HEK293 (cell line): Measurements from ENCODE around the gene KTN1.
A peak's percentile ranks its signal among the peaks of the same experiment; 100 is the strongest.

Source experiments
- CTCF ChIA-PET: fragments of 350-600 bp; formaldehyde crosslinking; extraction: SDS; loops from one replicate; lab custom pipeline; 2021; ENCODE audit warnings: antibody characterized with exemption; lab: Yijun Ruan, JAX
- POLR2A ChIA-PET: fragments of 300-600 bp; formaldehyde crosslinking; extraction: SDS; loops from one replicate; lab custom pipeline; 2020; ENCODE audit warnings: antibody characterized with exemption, inconsistent platforms; lab: Yijun Ruan, JAX
- H3K27ac ChIP-seq: fragments of 200-500 bp; sonication (Bioruptor generic); 2 replicates; pipeline ENCODE4 v1.5.1; 2014; ENCODE audit warnings: low read depth, low read length, control low read depth, inconsistent platforms; ENCODE audit errors: extremely low read depth
- H3K36me3 ChIP-seq, 2 experiments: fragments of 200-500 bp in 1 of 2; sonication (Bioruptor generic) in 1 of 2; 1 replicate in 1 of 2; 2 replicates in 1 of 2; pipeline ENCODE4 v1.5.1; 2014 to 2017; ENCODE audit warnings: inconsistent platforms in 2 of 2, low read length in 2 of 2; ENCODE audit not compliant: control insufficient read depth in 2 of 2, insufficient read depth in 1 of 2
- H3K4me1 ChIP-seq: fragments of 200-500 bp; sonication (Bioruptor generic); 2 replicates; pipeline ENCODE4 v1.5.1; 2014; ENCODE audit warnings: mild to moderate bottlenecking, low read length, inconsistent platforms; ENCODE audit not compliant: control insufficient read depth, insufficient read depth
- H3K4me3 ChIP-seq: 2 replicates; pipeline ENCODE4 v1.5.1; 2011; ENCODE audit warnings: low read depth, mild to moderate bottlenecking, control low read depth, low read length, moderate library complexity
- H3K9me3 ChIP-seq: fragments of 200-500 bp; sonication (Bioruptor generic); 2 replicates; pipeline ENCODE4 v1.5.1; 2014; ENCODE audit warnings: low read depth, low read length, inconsistent platforms; ENCODE audit not compliant: control insufficient read depth, insufficient read depth
- IKZF3 ChIP-seq: fragments of 450-650 bp; IDR thresholded peaks from 2 replicates; pipeline ENCODE4 v1.5.0; 2018; ENCODE audit warnings: missing biosample characterization, mild to moderate bottlenecking, missing genetic modification characterization, moderate library complexity
- KLF9 ChIP-seq: fragments of 450-650 bp; formaldehyde crosslinking; IDR thresholded peaks from 2 replicates; pipeline ENCODE4 v1.5.1; 2016; ENCODE audit warnings: missing biosample characterization, missing genetic modification characterization, low read depth
- MEIS1 ChIP-seq: sonication (generic); formaldehyde crosslinking; IDR thresholded peaks from 2 replicates; pipeline ENCODE4 v1.8.1; 2022; ENCODE audit warnings: missing genetic modification reagents, mild to moderate bottlenecking, borderline replicate concordance
- OSR2 ChIP-seq: fragments of 450-650 bp; formaldehyde crosslinking; IDR thresholded peaks from 2 replicates; pipeline ENCODE4 v1.5.1; 2016; ENCODE audit warnings: missing biosample characterization, missing genetic modification characterization
- PRDM6 ChIP-seq: fragments of 450-650 bp; formaldehyde crosslinking; IDR thresholded peaks from 2 replicates; pipeline ENCODE4 v1.5.1; 2017; ENCODE audit warnings: missing biosample characterization, missing genetic modification characterization
- SCRT2 ChIP-seq: fragments of 450-650 bp; formaldehyde crosslinking; IDR thresholded peaks from 2 replicates; pipeline ENCODE4 v1.5.1; 2016; ENCODE audit warnings: missing biosample characterization, missing genetic modification characterization
- SETDB1 ChIP-seq: IDR thresholded peaks from one replicate; pipeline ENCODE4 v1.6.1; 2017; ENCODE audit warnings: mild to moderate bottlenecking, low read length, moderate library complexity, mixed read lengths; ENCODE audit not compliant: insufficient read length
- SP2 ChIP-seq: fragments of 450-650 bp; formaldehyde crosslinking; IDR thresholded peaks from 2 replicates; pipeline ENCODE4 v1.5.1; 2016; ENCODE audit warnings: missing biosample characterization, missing genetic modification characterization
- SP7 ChIP-seq: fragments of 450-650 bp; formaldehyde crosslinking; IDR thresholded peaks from 2 replicates; pipeline ENCODE4 v1.5.1; 2016; ENCODE audit warnings: missing biosample characterization, missing genetic modification characterization
- ZBTB44 ChIP-seq: fragments of 450-650 bp; IDR thresholded peaks from 2 replicates; pipeline ENCODE4 v1.5.1; 2018; ENCODE audit warnings: missing biosample characterization, mild to moderate bottlenecking, missing genetic modification characterization
- ZEB2 ChIP-seq: fragments of 450-650 bp; formaldehyde crosslinking; IDR thresholded peaks from 2 replicates; pipeline ENCODE4 v1.5.1; 2016; ENCODE audit warnings: missing biosample characterization, missing genetic modification characterization
- ZFHX2 ChIP-seq: fragments of 450-650 bp; formaldehyde crosslinking; conservative IDR thresholded peaks from 2 replicates; pipeline ENCODE4 v1.5.1; 2016; ENCODE audit warnings: missing biosample characterization, missing genetic modification characterization
- ZIC2 ChIP-seq: fragments of 450-650 bp; formaldehyde crosslinking; IDR thresholded peaks from 2 replicates; pipeline ENCODE4 v1.5.1; 2016; ENCODE audit warnings: missing biosample characterization, missing genetic modification characterization
- ZNF10 ChIP-seq: fragments of 450-650 bp; formaldehyde crosslinking; IDR thresholded peaks from 2 replicates; pipeline ENCODE4 v1.5.1; 2017; ENCODE audit warnings: missing biosample characterization, missing genetic modification characterization
- ZNF138 ChIP-seq: fragments of 450-650 bp; formaldehyde crosslinking; IDR thresholded peaks from 2 replicates; pipeline ENCODE4 v1.5.1; 2016; ENCODE audit warnings: missing biosample characterization, missing genetic modification characterization, borderline replicate concordance
- ZNF19 ChIP-seq: fragments of 450-650 bp; formaldehyde crosslinking; IDR thresholded peaks from 2 replicates; pipeline ENCODE4; 2016; ENCODE audit warnings: missing biosample characterization, missing genetic modification characterization, low read depth
- ZNF214 ChIP-seq: fragments of 450-650 bp; formaldehyde crosslinking; IDR thresholded peaks from 2 replicates; pipeline ENCODE4 v1.5.1; 2017; ENCODE audit warnings: missing biosample characterization, mild to moderate bottlenecking, missing genetic modification characterization, borderline replicate concordance
- ZNF302 ChIP-seq: fragments of 450-650 bp; formaldehyde crosslinking; IDR thresholded peaks from 2 replicates; pipeline ENCODE4 v1.5.1; 2016; ENCODE audit warnings: missing biosample characterization, missing genetic modification characterization, low read depth
- ZNF404 ChIP-seq: fragments of 450-650 bp; formaldehyde crosslinking; IDR thresholded peaks from 2 replicates; pipeline ENCODE4 v1.5.1; 2017; ENCODE audit warnings: missing biosample characterization, missing genetic modification characterization
- ZNF473 ChIP-seq: fragments of 450-650 bp; formaldehyde crosslinking; IDR thresholded peaks from 2 replicates; pipeline ENCODE4 v1.5.1; 2017; ENCODE audit warnings: missing biosample characterization, missing genetic modification characterization
- ZNF48 ChIP-seq: fragments of 450-650 bp; formaldehyde crosslinking; IDR thresholded peaks from 2 replicates; pipeline ENCODE4 v1.5.1; 2016; ENCODE audit warnings: missing biosample characterization, missing genetic modification characterization
- ZNF510 ChIP-seq: fragments of 450-650 bp; formaldehyde crosslinking; IDR thresholded peaks from 2 replicates; pipeline ENCODE4 v1.5.1; 2018; ENCODE audit warnings: mild to moderate bottlenecking, missing genetic modification characterization, missing biosample characterization; ENCODE audit not compliant: insufficient replicate concordance
- ZNF514 ChIP-seq: fragments of 450-650 bp; formaldehyde crosslinking; IDR thresholded peaks from 2 replicates; pipeline ENCODE4 v1.5.1; 2016; ENCODE audit warnings: missing biosample characterization, missing genetic modification characterization
- ZNF549 ChIP-seq: fragments of 450-650 bp; IDR thresholded peaks from 2 replicates; pipeline ENCODE4 v1.5.1; 2018; ENCODE audit warnings: missing biosample characterization, missing genetic modification characterization, mild to moderate bottlenecking, inconsistent platforms, moderate library complexity
- ZNF571 ChIP-seq: fragments of 450-650 bp; formaldehyde crosslinking; IDR thresholded peaks from 2 replicates; pipeline ENCODE4 v1.5.0; 2017; ENCODE audit warnings: missing biosample characterization, missing genetic modification characterization
- ZNF600 ChIP-seq: fragments of 450-650 bp; formaldehyde crosslinking; IDR thresholded peaks from 2 replicates; pipeline ENCODE4 v1.5.1; 2016; ENCODE audit warnings: missing biosample characterization, missing genetic modification characterization
- ZNF624 ChIP-seq: fragments of 450-650 bp; formaldehyde crosslinking; IDR thresholded peaks from 2 replicates; pipeline ENCODE4 v1.5.1; 2017; ENCODE audit warnings: missing biosample characterization, missing genetic modification characterization
- ZNF658 ChIP-seq: fragments of 450-650 bp; formaldehyde crosslinking; IDR thresholded peaks from 2 replicates; pipeline ENCODE4; 2016; ENCODE audit warnings: missing biosample characterization, missing genetic modification characterization
- ZNF701 ChIP-seq: fragments of 450-650 bp; formaldehyde crosslinking; IDR thresholded peaks from 2 replicates; pipeline ENCODE4 v1.5.1; 2016; ENCODE audit warnings: missing biosample characterization, missing genetic modification characterization
- ZNF704 ChIP-seq: fragments of 450-650 bp; formaldehyde crosslinking; IDR thresholded peaks from 2 replicates; pipeline ENCODE4 v1.5.1; 2016; ENCODE audit warnings: missing biosample characterization, missing genetic modification characterization
- ZNF76 ChIP-seq: fragments of 450-650 bp; formaldehyde crosslinking; IDR thresholded peaks from 2 replicates; pipeline ENCODE4; 2016; ENCODE audit warnings: low read depth, missing biosample characterization, missing genetic modification characterization, borderline replicate concordance
- ZNF768 ChIP-seq: fragments of 450-650 bp; formaldehyde crosslinking; IDR thresholded peaks from 2 replicates; pipeline ENCODE4 v1.5.1; 2018; ENCODE audit warnings: missing biosample characterization, mild to moderate bottlenecking, missing genetic modification characterization
- ZNF776 ChIP-seq: fragments of 450-650 bp; formaldehyde crosslinking; IDR thresholded peaks from 2 replicates; pipeline ENCODE4 v1.5.0; 2017; ENCODE audit warnings: missing biosample characterization, missing genetic modification characterization, borderline replicate concordance
- TF ChIP-seq, protein P1 (sequence below): fragments of 450-650 bp; formaldehyde crosslinking; IDR thresholded peaks from 2 replicates; pipeline ENCODE4 v1.5.1; 2016; ENCODE audit warnings: missing biosample characterization, missing genetic modification characterization

Gene KTN1

DNA sequence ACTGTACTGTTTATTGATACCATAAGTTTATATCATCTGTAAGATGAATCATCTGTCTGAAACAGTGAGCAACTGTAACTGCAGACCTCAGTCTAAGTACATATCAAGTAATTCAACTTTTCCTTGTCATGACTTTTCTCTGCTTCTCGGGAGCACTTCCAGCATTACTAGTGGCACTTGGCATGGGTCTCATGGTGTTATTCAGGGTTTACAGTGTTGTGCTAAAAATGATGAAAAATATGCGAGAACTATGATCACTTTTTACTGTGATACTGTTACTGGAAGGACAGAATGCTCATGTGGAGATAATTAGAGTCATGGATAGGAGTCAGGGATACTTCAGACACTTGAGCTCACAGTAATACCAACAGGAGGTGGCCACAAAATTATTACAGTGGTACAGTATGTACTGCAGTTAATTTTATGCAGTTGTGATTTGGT is 8.3 kb downstream of the KTN1 start:
- no peak for TF ChIP-seq SP2 (tag by site-specific recombination)
- no peak for TF ChIP-seq ZNF701
- no peak for TF ChIP-seq ZNF473
- no peak for TF ChIP-seq ZNF404 (tag by site-specific recombination)
- no peak for TF ChIP-seq ZNF776
- TF ChIP-seq ZNF514 (tag by site-specific recombination), result no peak
- peak; percentile 60 for TF ChIP-seq ZIC2 (tag by site-specific recombination)
- TF ChIP-seq ZNF624 (tag by site-specific recombination), result no peak
- TF ChIP-seq ZNF138, result no peak
- no peak for TF ChIP-seq ZNF510 (tag by site-specific recombination)
- TF ChIP-seq ZNF76 (tag by site-specific recombination), result no peak
- peak; percentile 53; the same call in 1 of the 2 replicates for TF ChIP-seq SP7 (tag by site-specific recombination)
- peak; percentile 58 for TF ChIP-seq IKZF3 (tag by site-specific recombination)
- TF ChIP-seq ZNF549, result no peak
- peak; percentile 86 for TF ChIP-seq PRDM6
- TF ChIP-seq, protein P1, sequence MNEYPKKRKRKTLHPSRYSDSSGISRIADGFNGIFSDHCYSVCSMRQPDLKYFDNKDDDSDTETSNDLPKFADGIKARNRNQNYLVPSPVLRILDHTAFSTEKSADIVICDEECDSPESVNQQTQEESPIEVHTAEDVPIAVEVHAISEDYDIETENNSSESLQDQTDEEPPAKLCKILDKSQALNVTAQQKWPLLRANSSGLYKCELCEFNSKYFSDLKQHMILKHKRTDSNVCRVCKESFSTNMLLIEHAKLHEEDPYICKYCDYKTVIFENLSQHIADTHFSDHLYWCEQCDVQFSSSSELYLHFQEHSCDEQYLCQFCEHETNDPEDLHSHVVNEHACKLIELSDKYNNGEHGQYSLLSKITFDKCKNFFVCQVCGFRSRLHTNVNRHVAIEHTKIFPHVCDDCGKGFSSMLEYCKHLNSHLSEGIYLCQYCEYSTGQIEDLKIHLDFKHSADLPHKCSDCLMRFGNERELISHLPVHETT, result no peak
- no peak for TF ChIP-seq ZNF571 (tag by site-specific recombination)
- TF ChIP-seq KLF9, result no peak
- TF ChIP-seq ZNF302 (tag by site-specific recombination), result no peak
- no peak for TF ChIP-seq ZNF48 (tag by site-specific recombination)
- TF ChIP-seq ZNF704 (tag by site-specific recombination), result no peak
- TF ChIP-seq OSR2, result 0 out of 2 replicates have a peak, but pooled peaks have one; percentile 7
- no peak for TF ChIP-seq ZNF658 (tag by site-specific recombination)
- no peak for TF ChIP-seq ZNF10
- no peak for TF ChIP-seq ZNF768 (tag by site-specific recombination)
- TF ChIP-seq MEIS1 (CRISPR knock-in tag), result no peak
- no peak for TF ChIP-seq SCRT2 (tag by site-specific recombination)
- TF ChIP-seq ZFHX2 (tag by site-specific recombination), result no peak
- no peak for TF ChIP-seq ZEB2 (tag by site-specific recombination)
- no peak for TF ChIP-seq ZNF214 (tag by site-specific recombination)
- TF ChIP-seq ZNF19 (tag by site-specific recombination), result no peak
- no peak for TF ChIP-seq SETDB1
- TF ChIP-seq ZNF600, result peak; percentile 31; the same call in 1 of the 2 replicates
- no peak for TF ChIP-seq ZBTB44 (tag by site-specific recombination)
- H3K4me3 ChIP-seq, result no peak overlapping the region
- ChIA-PET POLR2A (no interaction called here), CTCF (interaction anchor here (0.6 kb wide), 1 partner anchor 142 kb away, joined by 3 read pairs; no protein-coding TSS in a partner anchor)
- peaks cover 60% of the 10 kb centered on the region for H3K4me1 ChIP-seq
- no peaks in the 10 kb centered on the region for H3K36me3 ChIP-seq
- no peak overlapping the region for H3K27ac ChIP-seq
- no peaks in the 10 kb centered on the region for H3K9me3 ChIP-seq
